ENCODE measurements around the gene CHRDL2.

CHRDL2 gene

DNA sequence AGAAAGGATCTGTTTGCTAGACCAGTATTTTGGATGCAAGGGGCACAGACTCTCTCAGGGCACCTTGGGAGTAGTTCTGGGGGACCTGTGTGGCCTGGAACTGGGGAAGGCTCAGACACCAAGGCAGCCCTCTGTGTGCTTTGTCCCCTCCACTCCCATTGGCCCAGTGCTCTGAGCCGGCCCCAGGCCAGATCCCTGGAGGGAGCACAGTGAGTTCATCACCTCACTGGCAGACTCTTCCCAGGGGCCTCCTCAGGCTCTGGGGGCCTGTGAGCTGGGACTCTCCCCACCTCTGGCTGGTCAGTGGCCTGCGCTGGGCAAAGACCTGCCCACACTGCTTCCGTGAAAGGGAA lies 51.7 kb downstream of the CHRDL2 start:
- no peaks in the 10 kb centered on the region for H3K79me2 ChIP-seq (ENCODE audit: insufficient read depth, low read length)
- no peak overlapping the region for H2AFZ ChIP-seq (ENCODE audit: low read length)
- H3K36me3 ChIP-seq (ENCODE audit: insufficient read depth, low read length) = no peaks in the 10 kb centered on the region
- no peaks in the 10 kb centered on the region for H3K9me2 ChIP-seq (replicated peaks; ENCODE audit: low read depth, low read length)
- no peaks in the 10 kb centered on the region for H3K27me3 ChIP-seq (ENCODE audit: insufficient read depth, low read length, poor library complexity, severe bottlenecking)
- TF ChIP-seq EZH2phosphoT487 (IDR thresholded peaks at IDR 0.05; ENCODE audit: borderline replicate concordance) = no peak
- H3K4me3 ChIP-seq (ENCODE audit: low read length, poor library complexity, severe bottlenecking) = no peak overlapping the region
- H3K4me2 ChIP-seq (ENCODE audit: low read depth, low read length, poor library complexity, severe bottlenecking) = no peak overlapping the region
- H4K20me1 ChIP-seq (ENCODE audit: insufficient read depth, low read length, poor library complexity, severe bottlenecking) = no peaks in the 10 kb centered on the region
- no peaks in the 10 kb centered on the region for H3F3A ChIP-seq (ENCODE audit: low read depth)
- H3K9me3 ChIP-seq (ENCODE audit: insufficient read depth, low read depth, low read length) = no peaks in the 10 kb centered on the region
- no peaks in the 10 kb centered on the region for H3K4me1 ChIP-seq (ENCODE audit: insufficient read depth, low read length, poor library complexity, severe bottlenecking)
- no peak overlapping the region for H3K9ac ChIP-seq (ENCODE audit: low read depth, low read length, poor library complexity, severe bottlenecking)

DNA sequence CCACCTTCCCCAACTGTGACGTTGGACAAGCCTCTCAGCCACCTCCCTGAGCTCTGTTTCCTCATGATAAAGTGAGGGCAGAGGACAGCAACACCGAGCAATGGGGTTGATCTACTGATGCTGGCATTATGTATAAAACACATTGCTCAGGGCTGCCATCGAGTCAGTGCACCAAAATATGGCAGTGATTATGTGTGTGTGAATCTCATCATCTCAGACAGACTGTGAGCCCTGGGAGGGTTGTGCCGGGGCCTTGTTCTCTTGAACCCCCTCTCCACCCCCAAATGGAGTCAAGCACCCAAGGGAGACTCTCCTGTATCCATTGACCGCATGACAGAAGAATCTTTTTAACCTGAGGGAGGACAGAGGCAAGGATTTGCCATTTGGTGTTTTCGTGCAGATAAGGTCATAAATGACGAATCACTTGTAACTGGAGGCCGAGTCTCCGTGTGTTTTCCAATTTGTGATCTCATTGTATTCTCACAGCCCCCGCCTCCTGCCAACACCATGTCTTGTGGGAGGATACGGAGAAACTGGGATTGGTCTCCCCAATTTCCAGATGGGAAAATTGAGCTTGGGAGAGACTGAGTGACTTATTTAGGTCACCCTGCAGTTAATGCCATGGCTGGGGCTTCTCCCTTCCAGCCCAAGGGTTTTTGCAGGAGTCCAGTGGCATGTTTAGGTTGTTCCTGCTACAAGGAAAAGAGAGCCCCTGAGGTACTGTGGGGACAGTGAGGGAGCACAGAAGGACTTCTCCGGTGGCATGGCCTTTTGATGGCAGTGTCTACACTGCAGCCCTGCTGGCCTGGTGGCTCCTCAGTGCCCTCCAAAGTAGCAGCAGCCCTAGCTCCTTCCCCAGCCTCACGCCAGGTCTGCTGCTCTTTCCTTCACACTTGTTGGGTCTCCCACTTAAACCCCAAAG lies 52.4 kb downstream of the CHRDL2 start:
- no peak overlapping the region for H2AFZ ChIP-seq (ENCODE audit: low read length)
- H4K20me1 ChIP-seq (ENCODE audit: insufficient read depth, low read length, poor library complexity, severe bottlenecking) = no peaks in the 10 kb centered on the region
- H3K9ac ChIP-seq (ENCODE audit: low read depth, low read length, poor library complexity, severe bottlenecking) = no peak overlapping the region
- H3K4me3 ChIP-seq (ENCODE audit: low read length, poor library complexity, severe bottlenecking) = no peak overlapping the region
- H3K36me3 ChIP-seq (ENCODE audit: insufficient read depth, low read length) = no peaks in the 10 kb centered on the region
- H3F3A ChIP-seq (ENCODE audit: low read depth) = no peaks in the 10 kb centered on the region
- H3K79me2 ChIP-seq (ENCODE audit: insufficient read depth, low read length) = no peaks in the 10 kb centered on the region
- H3K4me2 ChIP-seq (ENCODE audit: low read depth, low read length, poor library complexity, severe bottlenecking) = no peak overlapping the region
- no peak for TF ChIP-seq EZH2phosphoT487 (IDR thresholded peaks at IDR 0.05; ENCODE audit: borderline replicate concordance)
- TF ChIP-seq, protein P1, sequence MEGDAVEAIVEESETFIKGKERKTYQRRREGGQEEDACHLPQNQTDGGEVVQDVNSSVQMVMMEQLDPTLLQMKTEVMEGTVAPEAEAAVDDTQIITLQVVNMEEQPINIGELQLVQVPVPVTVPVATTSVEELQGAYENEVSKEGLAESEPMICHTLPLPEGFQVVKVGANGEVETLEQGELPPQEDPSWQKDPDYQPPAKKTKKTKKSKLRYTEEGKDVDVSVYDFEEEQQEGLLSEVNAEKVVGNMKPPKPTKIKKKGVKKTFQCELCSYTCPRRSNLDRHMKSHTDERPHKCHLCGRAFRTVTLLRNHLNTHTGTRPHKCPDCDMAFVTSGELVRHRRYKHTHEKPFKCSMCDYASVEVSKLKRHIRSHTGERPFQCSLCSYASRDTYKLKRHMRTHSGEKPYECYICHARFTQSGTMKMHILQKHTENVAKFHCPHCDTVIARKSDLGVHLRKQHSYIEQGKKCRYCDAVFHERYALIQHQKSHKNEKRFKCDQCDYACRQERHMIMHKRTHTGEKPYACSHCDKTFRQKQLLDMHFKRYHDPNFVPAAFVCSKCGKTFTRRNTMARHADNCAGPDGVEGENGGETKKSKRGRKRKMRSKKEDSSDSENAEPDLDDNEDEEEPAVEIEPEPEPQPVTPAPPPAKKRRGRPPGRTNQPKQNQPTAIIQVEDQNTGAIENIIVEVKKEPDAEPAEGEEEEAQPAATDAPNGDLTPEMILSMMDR (conservative IDR thresholded peaks at IDR 0.05; ENCODE audit: low read length) = no peak
- no peaks in the 10 kb centered on the region for H3K9me3 ChIP-seq (ENCODE audit: insufficient read depth, low read depth, low read length)
- no peaks in the 10 kb centered on the region for H3K9me2 ChIP-seq (replicated peaks; ENCODE audit: low read depth, low read length)
- H3K4me1 ChIP-seq (ENCODE audit: insufficient read depth, low read length, poor library complexity, severe bottlenecking) = no peaks in the 10 kb centered on the region
- H3K27me3 ChIP-seq (ENCODE audit: insufficient read depth, low read length, poor library complexity, severe bottlenecking) = no peaks in the 10 kb centered on the region

DNA sequence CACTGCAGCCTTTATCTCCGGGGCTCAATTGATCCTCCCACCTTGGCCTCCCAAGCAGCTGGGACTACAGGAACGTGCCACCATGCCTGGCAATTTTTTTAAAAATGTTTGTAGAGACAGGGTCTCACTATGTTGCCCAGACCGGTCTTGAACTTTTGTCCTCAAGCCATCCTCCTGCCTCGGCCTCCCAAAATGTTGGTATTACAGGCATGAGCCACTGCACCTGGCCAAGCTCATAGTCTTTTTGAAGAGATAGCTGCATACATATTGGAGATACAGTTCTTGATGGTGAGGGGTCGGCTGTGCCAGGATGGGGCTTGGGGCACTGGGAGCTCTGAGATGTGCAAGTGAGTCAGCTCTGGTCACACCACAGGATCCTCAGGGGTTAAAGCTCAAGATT lies 53.2 kb downstream of the CHRDL2 start:
- Histone ChIP-seq H3K27me3 (ENCODE audit: insufficient read depth, low read length, poor library complexity, severe bottlenecking) (no peaks in the 10 kb centered on the region), H3K79me2 (ENCODE audit: insufficient read depth, low read length) (no peaks in the 10 kb centered on the region), H3K9me2 (replicated peaks; ENCODE audit: low read depth, low read length) (no peaks in the 10 kb centered on the region), H2AFZ (ENCODE audit: low read length) (no peak overlapping the region), H3F3A (ENCODE audit: low read depth) (no peaks in the 10 kb centered on the region), H3K9me3 (ENCODE audit: insufficient read depth, low read depth, low read length) (no peaks in the 10 kb centered on the region), H3K4me1 (ENCODE audit: insufficient read depth, low read length, poor library complexity, severe bottlenecking) (no peaks in the 10 kb centered on the region), H3K36me3 (ENCODE audit: insufficient read depth, low read length) (no peaks in the 10 kb centered on the region), H3K9ac (ENCODE audit: low read depth, low read length, poor library complexity, severe bottlenecking) (no peak overlapping the region), H3K4me3 (ENCODE audit: low read length, poor library complexity, severe bottlenecking) (no peak overlapping the region), H4K20me1 (ENCODE audit: insufficient read depth, low read length, poor library complexity, severe bottlenecking) (no peaks in the 10 kb centered on the region), H3K4me2 (ENCODE audit: low read depth, low read length, poor library complexity, severe bottlenecking) (no peak overlapping the region)
- TF ChIP-seq, protein P1 (conservative IDR thresholded peaks at IDR 0.05; ENCODE audit: low read length) = no peak
- TF ChIP-seq EZH2phosphoT487 (IDR thresholded peaks at IDR 0.05; ENCODE audit: borderline replicate concordance) = no peak

DNA sequence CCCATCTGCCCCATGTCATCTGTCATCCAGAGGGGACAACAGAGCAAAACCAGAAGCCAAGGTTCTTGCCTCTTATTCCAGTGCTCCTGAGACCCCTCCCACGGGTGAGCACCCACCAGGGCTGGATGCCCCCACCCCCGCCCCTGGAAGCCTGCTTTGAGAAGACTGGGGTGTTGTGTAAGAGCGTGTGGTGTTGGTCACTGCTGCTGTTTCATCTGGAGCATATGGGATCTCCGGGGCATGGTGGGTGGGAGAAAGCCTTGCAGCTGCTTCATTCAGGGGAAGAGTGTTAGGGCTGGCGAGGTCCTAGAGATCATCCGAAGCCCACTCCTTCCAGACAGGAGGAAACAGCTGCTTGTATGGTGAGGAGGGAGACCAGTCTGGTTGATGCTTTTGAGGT lies 54.1 kb downstream of the CHRDL2 start:
- Histone ChIP-seq H3K4me3 (ENCODE audit: low read length, poor library complexity, severe bottlenecking) (no peak overlapping the region), H3K9ac (ENCODE audit: low read depth, low read length, poor library complexity, severe bottlenecking) (no peak overlapping the region), H3K27me3 (ENCODE audit: insufficient read depth, low read length, poor library complexity, severe bottlenecking) (no peaks in the 10 kb centered on the region), H3K9me3 (ENCODE audit: insufficient read depth, low read depth, low read length) (no peaks in the 10 kb centered on the region), H4K20me1 (ENCODE audit: insufficient read depth, low read length, poor library complexity, severe bottlenecking) (no peaks in the 10 kb centered on the region), H2AFZ (ENCODE audit: low read length) (no peak overlapping the region), H3K4me2 (ENCODE audit: low read depth, low read length, poor library complexity, severe bottlenecking) (no peak overlapping the region), H3F3A (ENCODE audit: low read depth) (no peaks in the 10 kb centered on the region), H3K36me3 (ENCODE audit: insufficient read depth, low read length) (no peaks in the 10 kb centered on the region), H3K4me1 (ENCODE audit: insufficient read depth, low read length, poor library complexity, severe bottlenecking) (no peaks in the 10 kb centered on the region), H3K79me2 (ENCODE audit: insufficient read depth, low read length) (no peaks in the 10 kb centered on the region), H3K9me2 (replicated peaks; ENCODE audit: low read depth, low read length) (no peaks in the 10 kb centered on the region)
- TF ChIP-seq, protein P1 (conservative IDR thresholded peaks at IDR 0.05; ENCODE audit: low read length) = no peak
- no peak for TF ChIP-seq EZH2phosphoT487 (IDR thresholded peaks at IDR 0.05; ENCODE audit: borderline replicate concordance)
